Measurements from ENCODE around the gene TNFRSF8.

Gene TNFRSF8

GRCh38 chr1:12111741-12112140 lies 48.6 kb downstream of the TNFRSF8 start:
- TF ChIP-seq, protein P1, sequence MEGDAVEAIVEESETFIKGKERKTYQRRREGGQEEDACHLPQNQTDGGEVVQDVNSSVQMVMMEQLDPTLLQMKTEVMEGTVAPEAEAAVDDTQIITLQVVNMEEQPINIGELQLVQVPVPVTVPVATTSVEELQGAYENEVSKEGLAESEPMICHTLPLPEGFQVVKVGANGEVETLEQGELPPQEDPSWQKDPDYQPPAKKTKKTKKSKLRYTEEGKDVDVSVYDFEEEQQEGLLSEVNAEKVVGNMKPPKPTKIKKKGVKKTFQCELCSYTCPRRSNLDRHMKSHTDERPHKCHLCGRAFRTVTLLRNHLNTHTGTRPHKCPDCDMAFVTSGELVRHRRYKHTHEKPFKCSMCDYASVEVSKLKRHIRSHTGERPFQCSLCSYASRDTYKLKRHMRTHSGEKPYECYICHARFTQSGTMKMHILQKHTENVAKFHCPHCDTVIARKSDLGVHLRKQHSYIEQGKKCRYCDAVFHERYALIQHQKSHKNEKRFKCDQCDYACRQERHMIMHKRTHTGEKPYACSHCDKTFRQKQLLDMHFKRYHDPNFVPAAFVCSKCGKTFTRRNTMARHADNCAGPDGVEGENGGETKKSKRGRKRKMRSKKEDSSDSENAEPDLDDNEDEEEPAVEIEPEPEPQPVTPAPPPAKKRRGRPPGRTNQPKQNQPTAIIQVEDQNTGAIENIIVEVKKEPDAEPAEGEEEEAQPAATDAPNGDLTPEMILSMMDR (IDR thresholded peaks at IDR 0.05; ENCODE audit: insufficient read depth, missing control alignments) = no peak
- FAIRE-seq (no peak), DNase-seq (ENCODE audit: insufficient read length, low spot score) (no peak)

GRCh38 chr1:12112711-12113161 lies 49.6 kb downstream of the TNFRSF8 start:
- TF ChIP-seq, protein P1 (IDR thresholded peaks at IDR 0.05; ENCODE audit: insufficient read depth, missing control alignments) = no peak
- FAIRE-seq (no peak), DNase-seq (ENCODE audit: insufficient read length, low spot score) (no peak)

- no peak for DNase-seq (ENCODE audit: insufficient read length, low spot score)
- FAIRE-seq = no peak
- TF ChIP-seq, protein P1 (IDR thresholded peaks at IDR 0.05; ENCODE audit: insufficient read depth, missing control alignments) = no peak
Measured at GRCh38 chr1:12113433-12114339, 50.6 kb downstream of the TNFRSF8 start.

DNA sequence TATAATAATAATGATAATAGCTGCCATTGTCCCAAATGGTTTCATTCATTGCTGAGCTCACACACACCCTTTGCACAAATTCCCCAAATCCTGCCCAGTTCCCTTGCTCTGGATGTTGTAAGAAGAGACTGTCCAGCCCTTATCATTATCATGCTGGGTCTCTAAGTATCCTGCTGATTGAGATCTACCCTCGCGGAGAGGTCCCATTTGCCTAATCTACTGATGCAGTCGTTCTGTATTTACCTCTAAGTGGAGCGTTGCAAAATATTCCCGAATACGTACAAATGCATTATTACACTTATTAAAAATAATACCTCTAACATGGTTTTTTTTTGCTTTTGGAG lies 51.2 kb downstream of the TNFRSF8 start:
- DNase-seq (ENCODE audit: insufficient read length, low spot score) = no peak
- TF ChIP-seq, protein P1 (IDR thresholded peaks at IDR 0.05; ENCODE audit: insufficient read depth, missing control alignments) = no peak
- FAIRE-seq = no peak

GRCh38 chr1:12114916-12115315 lies 51.8 kb downstream of the TNFRSF8 start:
- FAIRE-seq (no peak), DNase-seq (ENCODE audit: insufficient read length, low spot score) (no peak)
- TF ChIP-seq, protein P1 (IDR thresholded peaks at IDR 0.05; ENCODE audit: insufficient read depth, missing control alignments) = no peak

- FAIRE-seq = no peak
- DNase-seq (ENCODE audit: insufficient read length, low spot score) = no peak
- TF ChIP-seq, protein P1 (IDR thresholded peaks at IDR 0.05; ENCODE audit: insufficient read depth, missing control alignments) = no peak
Measured at GRCh38 chr1:12121212-12122003, 58.3 kb downstream of the TNFRSF8 start.

All from D721Med (cell line).